ENCODE results near the gene TUBGCP6.

The TUBGCP6 gene

DNA sequence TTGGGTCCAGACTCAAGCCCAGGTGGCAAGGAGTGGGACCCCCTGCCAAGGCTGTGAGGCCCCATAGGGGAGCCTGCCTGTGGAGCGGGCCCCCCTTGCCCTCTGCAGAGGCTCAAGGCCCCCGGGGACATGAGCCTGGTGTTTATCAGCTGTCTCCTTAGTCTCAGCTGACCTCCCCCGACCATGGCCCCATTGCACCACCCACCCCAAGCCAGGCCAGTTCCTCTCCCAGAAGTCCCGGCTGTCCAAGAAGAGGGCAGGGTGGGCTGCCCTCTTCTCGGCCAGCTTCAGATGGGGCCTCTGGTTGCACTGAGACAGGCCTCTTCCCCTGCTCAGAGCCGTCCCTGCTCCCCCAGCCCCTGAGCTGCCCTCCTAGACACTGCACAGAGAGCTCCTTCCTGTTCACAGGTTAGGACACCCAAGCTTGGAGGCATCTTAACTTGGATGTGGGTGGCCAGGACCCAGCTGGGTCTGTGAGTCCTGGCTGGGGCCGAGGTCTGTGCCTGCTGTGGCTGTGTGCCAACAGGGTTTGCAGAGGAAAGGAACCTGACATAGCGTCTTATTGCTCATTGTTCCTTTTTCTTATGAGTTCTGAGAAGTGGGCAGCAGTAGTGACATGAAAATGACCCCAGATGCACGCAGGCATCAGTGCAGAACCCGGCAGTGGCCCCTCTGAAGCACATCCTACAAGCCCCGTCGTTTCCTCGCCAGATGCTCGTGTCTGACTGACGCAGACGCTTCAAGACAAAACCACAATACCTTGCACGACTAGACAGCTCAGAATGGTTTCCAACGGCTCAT, 53.7 kb downstream of the TUBGCP6 start:
- no peak for DNase-seq

DNA sequence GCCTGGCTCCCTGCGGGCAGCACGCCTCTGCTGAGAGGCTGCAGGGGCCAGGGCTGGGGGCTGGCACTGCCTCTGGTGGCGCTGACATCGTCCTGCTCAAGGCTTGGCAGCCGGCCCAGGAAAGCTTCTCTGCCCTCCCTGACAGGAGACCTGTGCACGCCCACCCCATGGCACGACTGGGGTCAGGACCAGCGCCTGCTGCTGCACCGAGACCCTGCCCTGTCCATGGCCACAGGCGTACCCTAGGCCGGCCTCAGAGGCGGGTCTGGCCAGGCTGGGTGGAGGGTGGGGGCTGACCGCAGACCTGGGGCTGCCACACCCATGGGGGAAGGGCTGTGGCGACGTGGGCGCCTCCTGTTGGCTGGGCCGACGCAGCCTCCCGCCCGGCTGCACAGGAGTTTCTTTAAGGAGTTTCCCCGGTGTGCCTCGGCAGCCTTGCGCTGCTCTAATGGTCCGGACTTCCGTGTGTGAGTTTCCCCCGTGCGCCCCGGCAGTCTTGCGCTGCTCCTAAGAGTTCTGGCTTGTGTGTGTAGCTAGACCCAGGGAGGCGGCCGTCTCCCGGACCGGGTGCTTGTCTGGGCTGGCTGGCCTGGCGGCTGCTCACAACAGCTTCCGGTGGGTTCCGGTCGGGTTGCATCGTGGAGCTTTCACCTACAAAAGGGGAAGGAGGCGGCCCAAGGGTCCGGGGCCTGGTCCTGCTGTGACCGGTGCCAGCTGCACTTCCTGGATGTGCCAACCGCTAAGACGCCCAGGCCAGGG, 54.5 kb downstream of the TUBGCP6 start:
- DNase-seq = peak; percentile 32

GRCh38 chr22:50189849-50190181, 55.0 kb downstream of the TUBGCP6 start:
- DNase-seq = no peak

- no peak for DNase-seq
Measured at GRCh38 chr22:50189184-50189848, 55.5 kb downstream of the TUBGCP6 start.

- DNase-seq = no peak
Measured at GRCh38 chr22:50188356-50188755, 56.5 kb downstream of the TUBGCP6 start.

GRCh38 chr22:50186761-50187523, 57.9 kb downstream of the TUBGCP6 start:
- DNase-seq = no peak

DNA sequence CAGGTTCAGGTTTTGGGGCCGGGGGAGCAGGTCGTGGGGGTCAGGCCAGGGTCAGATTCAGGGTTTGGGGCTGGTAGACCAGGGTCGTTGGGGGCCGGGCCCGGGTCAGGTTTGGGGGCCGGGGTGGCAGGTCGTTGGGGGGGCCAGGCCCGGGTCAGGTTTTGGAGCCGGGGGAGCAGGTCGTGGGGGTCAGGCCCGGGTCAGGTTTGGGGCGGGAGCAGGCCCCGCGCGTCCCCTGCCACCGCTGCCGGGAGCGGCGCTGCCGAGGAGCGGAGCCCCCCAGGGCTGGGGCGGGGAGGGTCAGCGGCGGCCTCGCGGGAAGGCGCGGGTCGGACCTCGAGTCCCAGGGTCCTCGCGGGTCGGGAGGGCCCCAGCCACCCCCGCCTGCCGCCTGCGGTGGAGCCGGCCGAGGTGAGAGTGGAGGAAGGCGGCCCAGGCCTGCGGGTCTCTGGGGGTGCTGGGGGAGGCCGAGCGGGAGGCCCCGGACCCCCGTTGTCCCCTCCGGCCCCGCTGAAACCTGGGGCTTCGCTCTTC, 58.6 kb downstream of the TUBGCP6 start:
- DNase-seq = no peak

GRCh38 chr22:50185375-50186087, 59.3 kb downstream of the TUBGCP6 start, which contains the start of gene TRABD:
TRABD (plus strand) TSS chr22:50185913; CDS start chr22:50193061, 7,148 bp downstream.
- DNase-seq = peak; percentile 20

GRCh38 chr22:50184902-50185374, 59.9 kb downstream of the TUBGCP6 start:
- no peak for DNase-seq

DNA sequence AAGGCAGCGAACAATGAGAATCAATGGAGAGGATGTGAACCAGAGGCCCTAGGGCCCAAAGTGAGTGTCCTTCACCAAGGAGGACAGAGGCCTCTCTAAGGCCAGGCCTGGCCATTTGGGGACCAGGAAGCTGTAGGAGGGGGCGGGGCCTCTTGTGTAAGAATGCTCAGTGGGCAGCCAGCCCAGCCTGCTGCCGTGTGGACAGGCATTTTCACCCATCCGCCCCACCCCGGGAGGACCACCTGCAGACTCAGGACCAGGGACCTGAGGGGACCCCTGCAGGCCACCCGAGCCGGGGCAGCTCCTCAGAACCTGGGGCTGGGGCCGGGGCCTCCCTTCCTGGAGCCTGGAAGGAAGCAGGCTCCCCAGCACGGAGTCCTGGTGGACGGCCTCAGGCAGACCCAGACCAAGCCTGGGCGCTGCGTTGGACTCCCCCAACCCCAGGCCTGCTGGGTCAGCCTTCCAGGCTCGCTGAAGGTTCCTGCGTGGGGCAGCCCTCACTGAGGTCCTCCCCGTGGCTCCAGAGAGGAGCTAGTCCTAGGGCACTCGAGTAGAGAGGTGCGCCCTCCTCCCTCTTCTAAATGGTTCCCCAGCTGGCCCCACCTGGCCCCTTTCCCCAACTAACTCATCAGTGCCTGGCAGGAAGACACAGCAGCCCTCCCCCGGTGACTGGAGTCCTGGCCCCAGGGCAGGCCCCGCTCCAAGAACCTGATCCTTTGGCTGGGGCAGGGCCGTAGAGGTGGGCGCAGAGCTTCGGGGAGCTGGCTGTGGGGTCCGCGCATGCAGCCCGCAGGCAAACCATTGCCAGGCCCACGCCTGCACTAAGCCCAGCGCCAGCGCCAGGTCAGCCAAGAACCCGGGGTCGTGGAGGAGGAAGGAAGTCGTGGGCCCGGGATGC, 60.6 kb downstream of the TUBGCP6 start:
- no peak for DNase-seq

DNA sequence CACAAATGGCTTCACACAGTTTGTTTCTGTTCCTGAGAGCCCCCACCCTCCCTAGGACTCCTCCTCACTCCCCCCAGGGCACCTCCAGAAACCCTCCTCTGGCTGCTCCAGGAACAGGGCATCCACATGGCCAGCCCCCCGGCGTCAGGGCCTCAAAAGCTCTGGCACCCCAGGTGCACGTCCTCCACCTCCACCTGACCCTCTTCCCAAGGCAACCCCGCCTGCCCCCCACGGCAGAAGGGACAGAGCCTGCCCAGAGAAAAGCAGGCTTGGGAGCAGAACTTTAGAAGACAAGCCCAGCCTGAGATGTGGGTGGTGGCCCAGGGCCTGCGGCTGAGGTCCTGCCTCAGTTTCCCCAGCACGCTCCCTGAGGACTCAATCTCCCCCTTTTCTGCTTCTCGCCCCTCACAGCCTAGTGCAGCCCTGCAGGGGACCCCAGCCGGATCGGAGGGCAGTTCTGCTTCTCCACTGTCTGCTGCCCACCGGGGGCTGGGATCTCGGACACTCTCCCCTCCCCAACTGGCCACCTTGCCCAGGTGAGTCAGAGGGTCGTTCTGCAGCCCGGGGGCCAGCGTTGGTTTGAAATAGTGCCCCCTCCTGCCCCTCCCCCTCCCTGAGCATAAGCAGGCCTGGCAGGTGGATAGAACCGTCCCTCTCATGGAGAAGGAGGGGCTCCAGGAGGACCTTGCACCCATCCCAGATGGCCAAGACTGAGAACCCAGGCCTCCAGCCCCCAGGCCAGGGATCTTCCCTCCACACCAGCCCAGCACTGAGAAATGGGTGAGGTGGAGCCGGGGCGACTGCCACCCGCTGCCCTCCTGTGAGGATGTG, 61.5 kb downstream of the TUBGCP6 start:
- no peak for DNase-seq

GRCh38 chr22:50182176-50183081, 62.4 kb downstream of the TUBGCP6 start:
- no peak for DNase-seq

DNA sequence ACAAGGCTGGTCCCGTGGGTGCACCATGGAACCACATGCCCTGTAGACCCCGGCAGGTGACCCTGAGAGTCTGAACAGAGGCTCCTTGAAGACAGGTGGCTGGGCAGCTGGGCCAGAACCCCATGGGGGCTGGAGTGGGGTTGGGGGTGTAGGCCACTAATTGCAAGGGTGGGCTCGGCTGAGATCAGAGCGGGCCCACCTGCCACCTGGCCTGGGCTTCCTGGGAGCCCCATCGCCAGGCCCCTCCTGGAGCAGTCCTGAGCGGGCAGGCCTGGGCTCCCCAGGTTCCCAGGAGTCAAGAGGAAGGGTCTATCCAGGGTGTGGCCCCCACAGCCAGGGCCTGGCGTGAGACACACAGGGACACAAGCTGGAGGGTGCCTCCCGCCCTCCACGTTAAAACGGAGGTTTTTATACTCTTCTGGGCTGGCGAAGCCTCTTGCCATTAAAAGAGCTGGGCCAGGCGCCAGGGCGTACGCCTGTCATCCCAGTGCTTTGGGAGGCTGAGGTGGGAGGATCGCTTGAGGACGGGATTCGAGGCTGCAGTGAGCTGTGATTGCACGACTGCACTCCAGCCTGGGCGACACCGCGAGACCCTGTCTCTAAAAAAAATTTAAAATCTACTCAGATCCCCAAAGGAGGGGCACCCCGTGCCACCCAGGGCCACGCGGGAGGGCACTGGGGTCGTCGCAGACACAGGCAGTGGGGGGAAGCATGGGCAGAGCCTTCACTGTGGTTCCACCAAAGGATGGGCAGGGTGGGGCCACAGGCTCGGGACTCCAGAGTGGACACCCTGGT, 63.9 kb downstream of the TUBGCP6 start:
- DNase-seq = no peak

DNA sequence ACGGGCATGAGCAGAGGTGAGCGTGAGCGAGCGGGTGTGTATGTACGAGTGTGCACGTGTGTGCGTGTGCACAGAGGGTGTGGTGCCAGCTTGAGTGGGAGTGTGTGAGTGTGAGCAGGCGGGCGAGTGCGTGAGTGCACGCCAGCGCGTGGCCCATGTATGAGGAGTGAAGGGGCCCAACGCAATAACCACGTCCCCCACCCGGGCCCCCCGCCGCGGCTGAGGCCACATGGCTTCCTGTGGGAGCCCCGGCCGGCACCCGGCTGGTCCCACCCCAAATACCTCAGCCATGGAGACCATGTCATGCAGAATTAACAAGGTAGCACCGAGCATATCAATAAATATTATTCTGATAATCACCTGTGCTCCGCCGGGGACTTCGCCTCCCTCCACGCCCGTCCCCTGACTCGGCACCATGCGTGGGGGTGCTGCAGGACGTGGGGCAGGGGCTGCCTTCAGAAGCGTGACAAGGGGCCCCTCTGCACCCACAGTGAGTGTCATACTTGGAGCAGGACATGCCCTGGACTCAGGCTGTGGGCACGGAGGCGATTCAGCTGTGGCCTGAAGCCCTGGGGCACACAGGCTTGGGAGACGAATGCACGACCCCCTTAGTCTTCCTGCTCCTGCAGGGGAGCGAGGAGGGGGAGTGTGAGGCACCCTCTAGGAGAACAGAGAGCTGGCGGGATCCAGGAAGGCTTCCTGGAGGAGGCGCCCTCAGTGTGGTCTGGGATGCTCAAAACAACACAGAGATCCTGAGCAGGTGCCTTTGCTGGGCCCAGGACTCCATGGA, 64.7 kb downstream of the TUBGCP6 start:
- DNase-seq = no peak

DNA sequence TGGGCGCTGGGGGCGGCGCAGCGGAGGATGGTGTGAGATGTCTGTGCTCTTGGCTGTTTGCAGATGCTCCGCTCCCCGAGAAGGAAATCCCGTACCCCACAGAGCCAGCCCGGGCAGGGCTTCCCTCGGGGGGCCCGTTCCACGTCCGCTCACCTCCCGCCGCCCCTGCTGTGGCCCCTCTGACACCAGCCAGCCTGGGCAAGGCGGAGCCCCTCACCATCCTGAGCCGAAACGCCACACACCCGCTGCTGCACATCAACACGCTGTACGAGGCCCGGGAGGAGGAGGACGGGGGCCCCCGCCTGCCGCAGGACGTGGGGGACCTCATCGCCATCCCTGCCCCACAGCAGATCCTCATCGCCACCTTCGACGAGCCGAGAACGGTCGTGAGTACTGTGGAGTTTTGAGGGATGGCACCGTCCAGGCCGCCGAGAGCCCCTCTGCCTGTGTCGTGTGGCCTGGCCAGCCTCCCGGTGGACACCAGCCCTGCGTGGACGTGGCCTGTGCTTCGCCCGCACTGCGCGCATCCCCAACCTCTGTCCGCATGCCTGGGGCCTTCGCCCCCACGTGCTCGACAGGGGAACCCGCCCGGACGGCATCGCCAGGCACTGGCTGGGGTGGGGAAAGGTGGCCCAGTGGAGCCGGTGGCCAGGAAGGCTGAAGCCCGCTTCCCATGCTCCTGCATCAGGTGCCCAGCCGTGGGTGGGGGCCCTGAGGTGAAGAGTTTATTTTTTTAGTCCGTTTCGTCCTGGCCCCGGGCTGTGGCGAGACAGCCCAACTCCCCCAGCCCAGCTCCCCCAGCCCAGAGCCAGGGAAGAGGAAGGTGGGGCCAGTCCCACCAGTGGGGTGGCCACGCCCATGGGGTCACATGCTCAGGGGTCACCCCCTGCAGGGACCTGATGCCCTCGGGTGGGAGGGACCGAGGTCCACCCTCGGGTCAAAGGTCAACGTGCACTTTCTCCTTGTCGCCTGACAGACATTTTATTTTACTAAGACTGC, 65.7 kb downstream of the TUBGCP6 start:
- DNase-seq = no peak

DNA sequence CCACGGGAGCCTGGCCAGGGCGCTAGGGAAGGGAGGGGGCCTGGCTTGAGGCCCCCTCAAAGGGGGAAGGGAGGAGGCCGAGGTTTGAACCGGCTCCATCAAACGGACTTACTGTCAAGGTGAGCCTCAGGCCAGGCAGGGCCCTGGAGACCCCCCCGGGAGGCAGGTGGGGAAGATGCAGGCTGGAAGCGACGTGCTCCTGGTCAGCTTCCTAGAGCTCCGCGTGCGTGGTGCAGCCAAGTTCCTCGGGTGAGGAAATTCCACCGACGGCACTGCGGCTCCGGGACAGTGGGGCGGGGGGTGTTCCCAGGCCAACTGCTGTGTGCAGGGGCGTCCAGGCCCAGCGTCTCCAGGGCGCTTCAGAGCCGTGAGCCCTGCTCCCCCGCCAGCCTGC, 66.4 kb downstream of the TUBGCP6 start:
- DNase-seq = no peak

Measured in NCI-H1092 treated with DMSO at 0.1 percent for 48 hours (cell line).